IMR-90 (cell line): ENCODE results near the gene FST. TPM values are rescaled to one million over a fixed set of nuclear protein-coding genes. Genes with fewer than 3 reads are reported as not detected.

ENCODE experiments used
- ATAC-seq: fragments of 200-7000 bp; cut with Tn5 transposase; 2 replicates; pipeline ENCODE4 v1.9.1; 2020; ENCODE audit warnings: low read depth, mild to moderate bottlenecking, moderate library complexity
- BruUV-seq: library from RNA; stranded (reverse); fragments of 400-500 nt; replicated peaks from 2 replicates; lab custom pipeline; 2021; lab: Mats Ljungman, UMichigan
- CTCF ChIA-PET: fragments of 300-600 bp; formaldehyde crosslinking; extraction: SDS; loops from one replicate; lab custom pipeline; 2021; ENCODE audit warnings: antibody characterized with exemption; lab: Yijun Ruan, JAX
- POLR2A ChIA-PET: fragments of 300-600 bp; sonication (Branson Sonifier 250); formaldehyde crosslinking; loops from one replicate; lab custom pipeline; 2022; ENCODE audit warnings: antibody characterized with exemption; ENCODE audit not compliant: unreplicated experiment; lab: Charles Lee
- DNase-seq: peaks from one replicate; pipeline ENCODE4 v3.0.0; 2013
- H2AFZ ChIP-seq: replicated peaks from 2 replicates; pipeline ENCODE3; 2013; ENCODE audit warnings: low read length, mild to moderate bottlenecking; ENCODE audit not compliant: poor library complexity
- H2AK5ac ChIP-seq: 2 replicates; pipeline ENCODE4 v1.6.1; 2013; ENCODE audit warnings: low read depth, low read length, inconsistent platforms
- H2AK9ac ChIP-seq: replicated peaks from 2 replicates; pipeline ENCODE3; 2013; ENCODE audit warnings: mild to moderate bottlenecking, low read depth, low read length, moderate library complexity; ENCODE audit not compliant: poor library complexity
- H2BK120ac ChIP-seq: 2 replicates; pipeline ENCODE4 v1.6.1; 2013; ENCODE audit warnings: low read depth, low read length, inconsistent platforms
- H2BK15ac ChIP-seq: 3 replicates; pipeline ENCODE4 v1.6.1; 2013; ENCODE audit warnings: low read depth, low read length, inconsistent platforms
- H2BK20ac ChIP-seq: 2 replicates; pipeline ENCODE4 v1.6.1; 2013; ENCODE audit warnings: low read depth, mild to moderate bottlenecking, inconsistent platforms, low read length, moderate library complexity
- H2BK5ac ChIP-seq: 2 replicates; pipeline ENCODE4 v1.6.1; 2013; ENCODE audit warnings: mild to moderate bottlenecking, low read depth, low read length, inconsistent platforms; ENCODE audit not compliant: poor library complexity, severe bottlenecking
- H3K14ac ChIP-seq: replicated peaks from 2 replicates; pipeline ENCODE4 v1.6.1; 2013; ENCODE audit warnings: low read depth, low read length, inconsistent platforms
- H3K18ac ChIP-seq: 2 replicates; pipeline ENCODE4 v1.6.1; 2013; ENCODE audit warnings: low read depth, low read length, control low read depth
- H3K23ac ChIP-seq: 2 replicates; pipeline ENCODE4 v1.6.1; 2013; ENCODE audit warnings: low read depth, low read length, inconsistent platforms
- H3K27ac ChIP-seq: 2 replicates; pipeline ENCODE4 v1.5.1; 2013; ENCODE audit warnings: mild to moderate bottlenecking, control low read depth, low read length; ENCODE audit not compliant: insufficient read depth
- H3K27me3 ChIP-seq: 2 replicates; pipeline ENCODE4 v1.6.1; 2013; ENCODE audit warnings: low read length; ENCODE audit not compliant: control insufficient read depth, insufficient read depth
- H3K36me3 ChIP-seq: 2 replicates; pipeline ENCODE4 v1.6.1; 2013; ENCODE audit warnings: low read length, mixed read lengths; ENCODE audit not compliant: control insufficient read depth, insufficient read depth
- H3K4ac ChIP-seq: 2 replicates; pipeline ENCODE4 v1.6.1; 2013; ENCODE audit warnings: low read depth, low read length, inconsistent platforms
- H3K4me1 ChIP-seq: 2 replicates; pipeline ENCODE4 v1.6.1; 2013; ENCODE audit warnings: low read length, mixed read lengths; ENCODE audit not compliant: control insufficient read depth, insufficient read depth
- H3K4me2 ChIP-seq: 2 replicates; pipeline ENCODE4 v1.6.1; 2013; ENCODE audit warnings: low read depth, mild to moderate bottlenecking, control low read depth, low read length, moderate library complexity
- H3K4me3 ChIP-seq: 2 replicates; pipeline ENCODE4 v1.5.1; 2013; ENCODE audit warnings: low read depth, mild to moderate bottlenecking, control low read depth, low read length, moderate library complexity; ENCODE audit not compliant: insufficient read depth
- H3K56ac ChIP-seq: 2 replicates; pipeline ENCODE4 v1.6.1; 2013; ENCODE audit warnings: low read length, inconsistent platforms; ENCODE audit not compliant: insufficient read depth; ENCODE audit errors: extremely low read depth
- H3K79me1 ChIP-seq, 2 experiments: 2 replicates each; pipeline ENCODE4 v1.6.1; 2013; ENCODE audit warnings: low read length in 2 of 2, inconsistent platforms in 1 of 2, low read depth in 1 of 2
- H3K9ac ChIP-seq: 2 replicates; pipeline ENCODE4 v1.6.1; 2013; ENCODE audit warnings: low read depth, low read length, control low read depth
- H3K9me1 ChIP-seq: 2 replicates; pipeline ENCODE4 v1.6.1; 2013; ENCODE audit warnings: low read length, inconsistent platforms; ENCODE audit not compliant: insufficient read depth
- H3K9me3 ChIP-seq: 2 replicates; pipeline ENCODE4 v1.6.1; 2013; ENCODE audit warnings: low read length; ENCODE audit not compliant: control insufficient read depth, insufficient read depth
- H4K20me1 ChIP-seq: 2 replicates; pipeline ENCODE4 v1.6.1; 2013; ENCODE audit warnings: low read length, inconsistent platforms; ENCODE audit not compliant: insufficient read depth
- H4K5ac ChIP-seq: 2 replicates; pipeline ENCODE4 v1.6.1; 2013; ENCODE audit warnings: mild to moderate bottlenecking, low read depth, low read length, control low read depth
- H4K8ac ChIP-seq, 2 experiments: 2 replicates each; pipeline ENCODE4 v1.6.1; 2013; ENCODE audit warnings: low read depth in 2 of 2, low read length in 2 of 2, control low read depth in 1 of 2, inconsistent platforms in 1 of 2
- H4K91ac ChIP-seq: 2 replicates; pipeline ENCODE4 v1.6.1; 2013; ENCODE audit warnings: low read depth, low read length, inconsistent platforms; ENCODE audit not compliant: insufficient read depth
- CHD1 ChIP-seq: IDR thresholded peaks from 2 replicates; pipeline ENCODE4 v1.6.1; 2012; ENCODE audit warnings: low read depth, low read length, improper control_type of control experiment
- MAFK ChIP-seq: IDR thresholded peaks from 2 replicates; pipeline ENCODE4 v1.6.1; 2012; ENCODE audit warnings: low read depth, low read length, improper control_type of control experiment
- NFE2L2 ChIP-seq: fragments of 150-350 bp; IDR thresholded peaks from 2 replicates; pipeline ENCODE4 v1.6.1; 2016; ENCODE audit warnings: low read depth, mild to moderate bottlenecking, low read length
- dilution Hi-C: fragments of 300-500 bp; cut with HindIII; formaldehyde crosslinking; loops from one replicate; pipeline ENCODE4 v1.14.3; 2018; ENCODE audit warnings: low sequenced_read_pairs; ENCODE audit not compliant: unreplicated experiment
- in situ Hi-C: fragments of 300-500 bp; cut with MboI; formaldehyde crosslinking; loops from 3 replicates; pipeline ENCODE4 v1.14.3; 2019; ENCODE audit warnings: low sequenced_read_pairs, inconsistent platforms, mixed read lengths
- intact Hi-C: fragments of 100-400 bp; cut with micrococcal nuclease; formaldehyde crosslinking; loops from 2 replicates; pipeline ENCODE4 v1.10.0; 2022
- polyA plus RNA-seq, 3 experiments: library from polyadenylated mRNA; depleted of rRNA; stranded (reverse); fragments of >200 nt; gene quantifications; 2 replicates each; pipeline ENCODE4 v1.2.3, GENCODE V29; 2012; ENCODE audit warnings: low replicate concordance in 1 of 3
- total RNA-seq: library from RNA; depleted of rRNA; stranded (reverse); fragments of >200 nt; gene quantifications from 2 replicates; pipeline ENCODE4 v1.2.3, GENCODE V29; 2012
- TF ChIP-seq, protein P1 (sequence below): fragments of 150-350 bp; IDR thresholded peaks from 2 replicates; pipeline ENCODE4 v1.6.1; 2016; ENCODE audit warnings: low read depth, mild to moderate bottlenecking, low read length, moderate library complexity, borderline replicate concordance

The FST gene
- total and polyA plus RNA-seq, 2 of the 4 experiments (the other 2 are of a cell fraction), result 141 to 195 TPM

DNA sequence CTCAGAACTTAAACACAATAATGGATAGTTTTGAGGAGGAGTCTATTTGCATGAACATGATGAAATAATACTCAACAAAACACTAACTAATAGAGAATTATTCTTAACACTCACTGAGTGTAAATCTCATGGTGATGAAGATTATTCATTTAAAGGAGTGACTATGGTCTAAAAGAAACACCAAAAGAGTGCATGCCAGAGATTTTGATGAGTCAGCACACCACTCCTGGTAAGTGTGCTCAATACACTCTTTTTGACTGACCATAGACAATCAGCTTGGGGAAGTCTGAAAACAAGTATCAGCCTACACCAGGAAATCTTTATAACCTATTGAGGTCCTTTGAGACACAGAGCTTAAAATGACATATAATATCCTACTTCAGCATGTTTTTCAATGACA is 6.8 kb upstream of the FST start:
- dilution Hi-C loops, result no loop called here
- Histone ChIP-seq H4K8ac (no peak overlapping the region), H2BK5ac (no peak overlapping the region), H3K4me2 (no peak overlapping the region), H3K9ac (no peak overlapping the region), H4K91ac (no peak overlapping the region), H2AK9ac (no peak overlapping the region), H3K36me3 (no peaks in the 10 kb centered on the region), H3K4me3 (no peak overlapping the region), H2AK5ac (no peak overlapping the region), H3K9me3 (no peaks in the 10 kb centered on the region), H3K79me1 (no peaks in the 10 kb centered on the region), H3K18ac (no peak overlapping the region), H4K20me1 (no peaks in the 10 kb centered on the region), H2BK120ac (no peak overlapping the region), H3K4ac (no peak overlapping the region), H3K27ac (no peak overlapping the region), H3K14ac (no peak overlapping the region), H2AFZ (no peak overlapping the region), H3K27me3 (no peaks in the 10 kb centered on the region), H2BK20ac (no peak overlapping the region), H2BK15ac (no peak overlapping the region), H3K9me1 (no peaks in the 10 kb centered on the region; the same call in 1 of the 2 replicates), H4K5ac (no peak overlapping the region), H3K56ac (no peak overlapping the region), H3K4me1 (peaks cover 3% of the 10 kb centered on the region; the same call in 1 of the 2 replicates), H3K23ac (no peak overlapping the region)
- BruUV-seq, result no TSS peak
- intact Hi-C loops, result no loop called here
- CTCF ChIA-PET, result interaction anchor here (0.6 to 0.8 kb wide), 2 partner anchors 279 to 401 kb away, joined by 3 to 4 read pairs; no protein-coding TSS in a partner anchor
- no peak for ATAC-seq
- POLR2A ChIA-PET, result no interaction called here
- DNase-seq, result no peak
- TF ChIP-seq NFE2L2 (no peak), MAFK (peak; percentile 99), CHD1 (no peak)
- TF ChIP-seq, protein P1, sequence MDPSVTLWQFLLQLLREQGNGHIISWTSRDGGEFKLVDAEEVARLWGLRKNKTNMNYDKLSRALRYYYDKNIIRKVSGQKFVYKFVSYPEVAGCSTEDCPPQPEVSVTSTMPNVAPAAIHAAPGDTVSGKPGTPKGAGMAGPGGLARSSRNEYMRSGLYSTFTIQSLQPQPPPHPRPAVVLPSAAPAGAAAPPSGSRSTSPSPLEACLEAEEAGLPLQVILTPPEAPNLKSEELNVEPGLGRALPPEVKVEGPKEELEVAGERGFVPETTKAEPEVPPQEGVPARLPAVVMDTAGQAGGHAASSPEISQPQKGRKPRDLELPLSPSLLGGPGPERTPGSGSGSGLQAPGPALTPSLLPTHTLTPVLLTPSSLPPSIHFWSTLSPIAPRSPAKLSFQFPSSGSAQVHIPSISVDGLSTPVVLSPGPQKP, result no peak
- in situ Hi-C loops, result loop anchor here (10.0 kb wide), 1 partner anchor 309 kb away; no protein-coding TSS in a partner anchor
